Left kidney (tissue), 2 donors: Measurements from ENCODE around the gene SLC35A5. TPM values are rescaled to one million over a fixed set of nuclear protein-coding genes. Genes with fewer than 3 reads are reported as not detected.

Source experiments
- DNase-seq: peaks from one replicate; pipeline ENCODE4 v3.0.0-alpha.2; 2013
- polyA plus RNA-seq: library from polyadenylated mRNA; unstranded; fragments of 120-200 nt; gene quantifications from one replicate; pipeline ENCODE4 v1.2.1, GENCODE V29; 2013; ENCODE audit not compliant: insufficient read length

Gene SLC35A5
- polyA plus RNA-seq, 1 donor = 78.2 TPM

- DNase-seq = no peak
Observed at GRCh38 chr3:112568642-112569041, 6.8 kb downstream of the SLC35A5 start.

- DNase-seq = no peak
Observed at GRCh38 chr3:112569265-112569664, 7.4 kb downstream of the SLC35A5 start.

DNA sequence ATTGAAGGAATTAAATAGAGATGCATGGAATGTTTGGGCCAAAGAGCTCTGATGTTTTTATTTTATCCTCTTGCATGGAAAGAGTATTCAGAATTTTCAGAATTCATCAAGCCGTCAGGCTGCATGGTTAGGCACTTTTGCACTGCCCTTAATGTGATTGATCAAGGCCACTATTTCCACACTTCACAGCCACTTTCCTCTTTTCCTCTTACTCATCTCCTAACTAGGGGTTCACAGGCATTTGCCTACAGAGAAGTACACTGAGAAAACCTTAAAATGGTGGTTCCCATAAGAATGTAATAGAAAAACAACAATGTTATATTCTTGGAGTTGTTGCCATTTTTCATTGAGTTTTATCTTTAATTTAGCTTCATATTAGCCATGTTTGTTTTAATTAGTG, 10.9 kb downstream of the SLC35A5 start:
- DNase-seq = no peak

DNA sequence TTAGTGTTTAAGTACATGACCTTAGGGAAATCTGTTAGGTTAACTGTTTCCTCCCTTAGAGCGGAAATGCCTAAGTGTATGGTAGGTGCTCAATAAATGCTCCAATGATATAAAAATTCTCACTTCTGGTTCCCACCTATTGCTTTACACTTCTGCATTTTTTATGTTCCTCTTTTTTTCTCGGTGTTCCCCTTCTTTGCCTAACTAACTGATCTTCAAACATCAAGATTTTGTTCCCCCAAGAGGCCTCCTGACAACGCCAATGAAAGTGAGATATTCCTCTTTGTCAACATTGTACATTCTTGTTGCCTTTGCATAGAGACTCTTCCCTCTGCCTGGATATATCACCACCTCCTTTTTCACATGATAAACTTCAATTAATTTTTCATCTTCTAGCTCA, 17.4 kb downstream of the SLC35A5 start:
- DNase-seq = no peak

GRCh38 chr3:112579697-112580096, 17.9 kb downstream of the SLC35A5 start:
- DNase-seq = no peak

GRCh38 chr3:112582244-112582874, 20.5 kb downstream of the SLC35A5 start:
- DNase-seq = peak; percentile 52

DNA sequence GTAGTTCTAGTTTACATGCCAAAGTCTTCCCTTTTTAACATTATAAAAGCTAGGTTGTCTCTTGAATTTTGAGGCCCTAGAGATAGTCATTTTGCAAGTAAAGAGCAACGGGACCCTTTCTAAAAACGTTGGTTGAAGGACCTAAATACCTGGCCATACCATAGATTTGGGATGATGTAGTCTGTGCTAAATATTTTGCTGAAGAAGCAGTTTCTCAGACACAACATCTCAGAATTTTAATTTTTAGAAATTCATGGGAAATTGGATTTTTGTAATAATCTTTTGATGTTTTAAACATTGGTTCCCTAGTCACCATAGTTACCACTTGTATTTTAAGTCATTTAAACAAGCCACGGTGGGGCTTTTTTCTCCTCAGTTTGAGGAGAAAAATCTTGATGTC, 21.3 kb downstream of the SLC35A5 start:
- no peak for DNase-seq

- DNase-seq = no peak
Observed at GRCh38 chr3:112585782-112586181, 23.9 kb downstream of the SLC35A5 start.

DNA sequence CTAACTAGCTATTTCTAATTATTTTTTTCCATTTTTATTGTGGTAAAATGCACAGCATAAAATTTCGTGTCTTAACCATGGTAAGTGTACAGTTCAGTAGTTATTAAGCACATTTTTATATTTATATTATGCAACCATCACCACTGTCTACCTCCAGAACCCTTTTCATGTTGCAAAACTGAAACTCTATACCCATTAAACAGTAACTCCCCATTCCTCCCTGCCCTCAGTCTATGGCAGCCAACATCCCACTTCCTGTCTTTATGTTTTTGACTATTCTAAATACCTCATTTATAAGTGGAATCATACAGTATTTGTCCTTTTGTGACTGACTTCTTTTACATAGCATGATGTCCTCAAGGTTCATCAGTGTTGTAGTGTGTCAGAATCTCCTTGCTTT, 25.5 kb downstream of the SLC35A5 start:
- no peak for DNase-seq

DNA sequence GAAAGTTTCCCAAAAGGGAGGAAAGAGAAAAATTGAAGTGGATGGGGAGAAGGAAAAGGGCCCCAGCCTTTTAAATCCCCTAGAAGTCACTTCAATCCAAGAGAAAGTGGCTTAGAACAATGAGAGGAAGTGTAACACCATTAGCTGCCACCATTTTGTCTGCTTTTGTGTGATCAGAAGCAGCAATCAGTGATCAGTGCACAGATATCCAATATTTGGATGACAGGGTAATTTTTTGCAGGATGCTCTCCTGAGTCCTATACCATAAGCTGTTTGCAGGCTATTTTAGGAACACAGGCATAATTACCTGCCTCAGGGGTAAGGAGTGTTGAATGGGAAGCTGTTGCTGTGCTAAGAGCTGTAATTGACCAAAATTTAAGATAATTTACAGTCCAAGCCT, 31.4 kb downstream of the SLC35A5 start:
- no peak for DNase-seq

- DNase-seq = no peak
Observed at GRCh38 chr3:112594856-112595255, 33.0 kb downstream of the SLC35A5 start.

- DNase-seq = no peak
Observed at GRCh38 chr3:112597945-112598344, 36.1 kb downstream of the SLC35A5 start.

DNA sequence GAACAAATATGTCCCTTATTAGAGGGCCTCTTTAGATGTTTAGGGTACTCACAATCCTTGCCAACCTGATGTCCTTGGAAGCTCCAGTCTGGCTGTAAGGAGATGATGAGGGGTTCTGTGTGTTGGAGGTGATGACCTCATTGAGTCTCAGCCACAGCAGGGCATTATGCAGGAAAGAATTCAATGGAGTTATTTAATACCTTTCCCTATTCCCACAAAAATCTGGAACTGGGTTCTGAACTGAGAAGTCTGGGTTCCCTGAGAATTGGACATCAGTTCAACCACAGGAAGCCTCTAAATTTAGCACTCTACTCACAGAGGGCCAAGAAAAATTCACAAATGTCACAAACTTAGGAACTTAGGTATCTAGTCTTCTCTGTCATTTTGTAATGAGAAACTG, 36.9 kb downstream of the SLC35A5 start:
- no peak for DNase-seq

- DNase-seq = no peak
Observed at GRCh38 chr3:112602217-112602838, 40.5 kb downstream of the SLC35A5 start.

GRCh38 chr3:112604536-112604935, 42.7 kb downstream of the SLC35A5 start:
- DNase-seq = no peak

DNA sequence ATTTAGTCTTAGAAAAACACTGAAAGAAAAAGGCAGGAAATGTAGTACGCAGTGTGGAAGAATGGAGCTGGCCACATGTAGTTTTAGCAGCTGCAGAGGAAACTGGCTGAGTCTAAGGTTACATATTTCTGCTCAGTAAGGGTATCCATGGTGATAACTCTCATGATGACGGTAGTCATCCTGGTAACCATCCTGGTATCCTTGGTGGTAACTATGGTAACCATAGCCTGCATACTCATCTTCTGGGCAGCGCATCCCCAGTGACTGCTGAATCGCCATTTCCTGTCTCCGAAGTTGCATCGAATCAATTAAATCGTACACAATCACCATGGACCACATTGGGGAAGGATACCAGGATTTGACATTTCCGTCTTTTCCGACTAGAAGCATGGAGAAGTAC, 43.4 kb downstream of the SLC35A5 start:
- DNase-seq = no peak

DNA sequence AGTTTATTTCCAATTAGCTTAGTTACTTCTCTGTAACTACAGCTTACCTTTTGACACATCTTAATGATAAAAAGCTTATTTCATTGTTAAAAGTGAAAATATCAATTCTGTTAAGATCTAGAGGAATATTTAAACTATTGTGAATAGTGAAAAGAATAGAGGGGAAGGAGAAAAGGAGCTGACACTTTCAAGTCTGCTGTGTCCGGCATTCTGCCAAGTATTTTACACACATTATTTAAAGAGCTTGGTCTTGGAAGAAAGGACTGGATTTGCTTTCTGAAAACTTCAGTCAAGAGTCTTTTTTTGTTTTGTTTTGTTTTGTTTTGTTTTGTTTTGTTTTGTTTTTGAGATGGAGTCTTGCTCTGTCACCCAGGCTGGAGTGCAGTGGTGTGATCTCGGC, 44.3 kb downstream of the SLC35A5 start:
- no peak for DNase-seq

DNA sequence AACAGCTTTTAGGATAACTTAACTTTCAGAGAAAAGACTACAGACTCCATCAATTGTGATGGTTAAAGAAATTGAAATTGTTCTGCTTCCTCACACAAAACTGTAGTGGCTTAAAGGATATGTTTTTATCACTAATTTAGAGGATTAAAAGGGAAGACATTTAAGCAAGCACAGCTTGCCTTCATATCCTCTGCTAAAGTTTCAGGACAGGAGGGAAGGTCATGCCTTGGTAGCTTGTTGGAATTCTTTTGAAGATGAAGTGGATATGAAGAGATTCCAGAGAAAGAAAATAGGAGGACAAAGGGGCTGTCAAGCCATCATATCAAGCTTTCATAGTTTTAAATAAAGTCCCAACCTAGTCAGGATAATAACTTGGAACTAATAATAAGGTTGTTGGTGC, 46.0 kb downstream of the SLC35A5 start:
- no peak for DNase-seq

DNA sequence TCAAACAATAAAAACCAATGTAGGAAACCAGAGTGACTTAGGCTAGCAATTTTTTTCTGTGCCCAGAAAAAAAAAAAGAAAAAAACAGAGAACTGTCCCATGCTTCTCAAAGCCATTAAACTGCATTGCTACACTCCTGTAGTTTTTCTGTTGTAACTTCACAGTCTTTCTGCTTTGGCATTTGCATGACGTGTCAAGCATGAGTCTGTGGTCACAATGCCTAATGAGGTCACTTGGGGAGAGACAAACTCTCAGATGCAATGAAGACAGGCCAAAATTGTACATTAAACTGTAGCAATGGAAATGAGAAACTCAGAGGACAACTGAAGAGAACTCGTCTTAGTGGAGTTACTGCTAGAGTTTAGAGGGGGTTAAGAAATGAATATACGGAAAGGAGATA, 48.3 kb downstream of the SLC35A5 start:
- DNase-seq = no peak

- DNase-seq = no peak
Observed at GRCh38 chr3:112611752-112612515, 50.1 kb downstream of the SLC35A5 start.

DNA sequence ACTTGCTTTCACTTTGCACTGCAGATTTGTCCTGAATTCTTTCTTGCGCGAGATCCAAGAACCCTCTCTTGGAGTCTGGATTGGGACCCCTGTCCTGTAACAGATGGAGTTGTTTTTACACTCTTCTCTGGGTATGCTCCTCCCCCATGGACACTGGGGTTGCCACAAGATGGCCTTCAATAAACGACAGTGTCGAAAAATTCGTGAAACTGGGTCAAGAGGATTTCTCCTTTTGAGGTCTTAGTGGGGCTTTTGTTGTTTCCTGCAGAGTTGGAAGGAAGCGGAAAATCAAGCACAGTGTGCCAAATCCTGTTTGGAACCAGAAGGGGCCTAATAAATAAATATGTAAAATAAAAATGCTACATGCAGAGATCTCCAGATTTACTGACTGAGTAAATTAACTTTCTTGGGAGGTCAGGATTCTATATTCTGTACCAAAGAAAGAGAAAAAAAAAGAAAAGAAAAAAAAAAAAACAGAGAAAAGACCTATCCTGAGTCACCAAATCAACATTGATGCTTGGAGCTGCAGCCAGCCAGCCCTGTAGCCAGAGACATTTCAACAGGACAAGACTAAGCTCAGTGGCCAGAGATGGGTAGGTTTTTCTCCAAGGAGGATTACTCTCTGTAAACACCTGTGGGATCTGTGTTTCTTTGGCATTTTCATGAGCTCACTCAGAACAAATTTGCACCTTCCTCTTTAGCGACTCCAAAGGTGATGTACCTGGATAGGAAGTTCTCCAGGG, 54.3 kb downstream of the SLC35A5 start:
- DNase-seq = no peak

GRCh38 chr3:112617285-112617684, 55.4 kb downstream of the SLC35A5 start:
- DNase-seq = no peak

- no peak for DNase-seq
Observed at GRCh38 chr3:112619295-112619694, 57.5 kb downstream of the SLC35A5 start.
